ENCODE results near the gene CD200.
"Not testable (repeated sequence)": the region's sequence is repeated elsewhere in the genome, so short reads cannot be mapped to it uniquely, and the experiment has no call there.

The CD200 gene

DNA sequence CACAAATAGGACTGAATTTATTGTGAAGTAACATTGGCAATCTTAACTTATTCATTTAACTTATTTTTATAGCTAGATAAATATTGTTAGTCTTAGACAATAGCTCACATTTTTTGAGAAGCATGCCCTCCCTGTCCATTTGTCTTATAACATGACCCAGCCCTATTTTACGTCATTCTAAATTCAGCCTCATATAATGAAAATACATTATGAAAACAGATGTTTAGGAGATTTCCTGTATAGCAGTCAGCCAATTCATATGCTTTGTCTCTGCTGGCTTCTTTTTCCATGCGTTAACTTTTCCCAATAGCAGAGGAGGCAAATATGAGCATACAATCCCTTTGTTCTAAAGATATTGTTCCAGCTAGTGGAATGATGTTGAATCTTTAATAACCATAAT is 29.3 kb downstream of the CD200 start:
- no peak for DNase-seq

DNA sequence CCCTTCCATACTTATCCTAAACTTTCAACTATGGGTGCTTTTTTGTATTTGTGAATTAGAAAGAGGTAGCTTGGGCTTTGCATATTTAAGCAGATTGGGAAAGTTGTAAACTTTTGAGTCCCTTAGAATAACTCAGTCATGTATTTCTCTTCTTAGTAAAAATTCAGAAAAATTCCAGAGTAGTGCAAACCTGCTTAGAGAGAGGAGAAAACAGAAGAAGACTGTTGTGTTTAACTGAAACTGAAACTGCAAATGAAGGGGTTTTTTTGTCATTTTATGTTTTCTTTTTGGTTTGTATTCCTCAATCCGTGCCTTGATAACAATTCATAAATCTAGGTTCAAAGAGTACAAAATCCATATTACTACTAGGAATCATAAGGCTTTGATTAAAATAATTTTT is 31.3 kb downstream of the CD200 start:
- no peak for DNase-seq

GRCh38 chr3:112365035-112365434 is 32.1 kb downstream of the CD200 start:
- no peak for DNase-seq

GRCh38 chr3:112365636-112366035 is 32.7 kb downstream of the CD200 start:
- DNase-seq, result no peak

DNA sequence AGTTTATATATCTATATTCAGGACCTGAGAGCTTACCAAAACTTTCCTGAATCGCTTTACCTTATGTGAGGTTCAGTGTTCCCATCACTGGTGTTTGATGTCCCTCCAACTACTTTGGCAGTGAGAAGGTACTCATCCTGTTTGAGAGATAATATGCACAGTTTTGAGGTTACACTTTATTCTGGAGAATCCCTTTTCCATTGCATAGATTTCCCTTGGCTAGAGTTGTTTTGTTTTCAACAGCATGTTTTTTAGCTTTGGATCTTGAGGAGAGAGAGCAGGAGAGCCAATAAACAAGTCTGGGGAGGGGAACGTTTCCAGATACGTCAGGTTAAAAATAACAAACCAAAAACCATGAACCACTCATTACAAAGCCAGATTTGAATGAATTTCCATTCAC is 33.6 kb downstream of the CD200 start:
- no peak for DNase-seq

GRCh38 chr3:112371569-112371968 is 38.6 kb downstream of the CD200 start:
- no peak for DNase-seq

GRCh38 chr3:112372396-112372795 is 39.4 kb downstream of the CD200 start:
- no peak for DNase-seq

DNA sequence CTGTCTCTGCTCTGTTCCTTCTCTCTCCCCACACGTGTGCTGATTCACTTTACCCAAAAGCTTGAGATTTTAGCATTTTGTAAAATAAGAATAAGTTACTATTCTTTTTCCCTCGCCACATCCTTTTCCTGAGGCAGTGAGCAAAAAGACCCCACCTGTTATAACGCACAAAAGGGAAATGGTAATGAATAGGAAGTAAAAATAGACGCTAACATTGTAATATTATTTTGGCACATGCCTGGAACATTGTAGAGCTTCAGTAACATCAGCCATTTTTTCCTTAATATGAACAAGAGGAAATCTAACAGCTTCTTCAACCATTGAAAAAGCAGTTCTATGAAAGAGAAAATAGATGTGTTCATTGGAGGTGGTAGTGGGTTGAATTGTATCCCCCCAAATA is 40.5 kb downstream of the CD200 start:
- DNase-seq, result no peak

GRCh38 chr3:112373924-112374323 is 41.0 kb downstream of the CD200 start:
- DNase-seq, result no peak

DNA sequence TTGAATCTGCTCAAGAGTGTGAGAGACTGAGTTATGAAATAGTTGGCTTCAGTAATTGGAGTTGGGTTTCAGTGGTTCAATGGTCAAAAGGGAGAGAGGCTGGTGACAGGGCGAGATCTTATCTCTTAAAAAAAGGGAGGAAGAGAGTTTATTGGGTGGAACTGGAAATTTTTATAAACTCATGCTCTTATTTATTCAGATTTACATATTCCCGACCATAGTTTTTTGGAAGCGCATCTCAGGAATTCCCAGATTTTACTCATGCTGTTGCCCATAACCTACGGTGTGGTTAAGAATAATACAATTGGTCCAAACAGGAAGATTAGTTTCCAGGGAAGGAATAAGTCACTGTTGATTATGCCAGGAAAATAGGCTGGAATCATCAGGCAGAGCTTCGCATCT is 41.4 kb downstream of the CD200 start:
- DNase-seq, result no peak

- DNase-seq, result no peak
Observed at GRCh38 chr3:112375117-112375516, 42.2 kb downstream of the CD200 start.

- DNase-seq, result no peak
Observed at GRCh38 chr3:112376241-112376911, 43.4 kb downstream of the CD200 start.

DNA sequence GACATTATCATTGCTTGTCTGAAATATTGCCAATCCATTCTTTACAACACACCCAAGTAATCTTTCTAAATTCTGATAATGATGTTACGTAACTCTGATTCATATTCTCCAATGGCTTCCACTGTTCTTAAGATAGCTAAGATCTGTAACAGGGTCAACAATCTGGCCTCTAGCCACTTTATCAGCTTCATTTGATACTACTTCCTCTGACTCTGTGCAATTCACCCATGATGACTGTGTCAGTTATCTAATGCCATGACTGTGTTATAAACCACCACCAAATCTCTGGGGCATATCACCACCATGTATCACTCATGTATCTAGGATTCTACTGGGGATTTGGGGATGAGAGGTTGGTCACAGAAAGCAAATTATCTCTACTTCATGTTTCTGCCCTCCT is 44.0 kb downstream of the CD200 start:
- DNase-seq, result no peak

GRCh38 chr3:112377568-112378071 is 44.7 kb downstream of the CD200 start:
- DNase-seq, result no peak

- not testable (repeated sequence) for DNase-seq
Observed at GRCh38 chr3:112378347-112378746, 45.4 kb downstream of the CD200 start.

GRCh38 chr3:112379020-112379690 is 46.2 kb downstream of the CD200 start:
- DNase-seq, result peak in 1 of 2 donors; percentile 51

DNA sequence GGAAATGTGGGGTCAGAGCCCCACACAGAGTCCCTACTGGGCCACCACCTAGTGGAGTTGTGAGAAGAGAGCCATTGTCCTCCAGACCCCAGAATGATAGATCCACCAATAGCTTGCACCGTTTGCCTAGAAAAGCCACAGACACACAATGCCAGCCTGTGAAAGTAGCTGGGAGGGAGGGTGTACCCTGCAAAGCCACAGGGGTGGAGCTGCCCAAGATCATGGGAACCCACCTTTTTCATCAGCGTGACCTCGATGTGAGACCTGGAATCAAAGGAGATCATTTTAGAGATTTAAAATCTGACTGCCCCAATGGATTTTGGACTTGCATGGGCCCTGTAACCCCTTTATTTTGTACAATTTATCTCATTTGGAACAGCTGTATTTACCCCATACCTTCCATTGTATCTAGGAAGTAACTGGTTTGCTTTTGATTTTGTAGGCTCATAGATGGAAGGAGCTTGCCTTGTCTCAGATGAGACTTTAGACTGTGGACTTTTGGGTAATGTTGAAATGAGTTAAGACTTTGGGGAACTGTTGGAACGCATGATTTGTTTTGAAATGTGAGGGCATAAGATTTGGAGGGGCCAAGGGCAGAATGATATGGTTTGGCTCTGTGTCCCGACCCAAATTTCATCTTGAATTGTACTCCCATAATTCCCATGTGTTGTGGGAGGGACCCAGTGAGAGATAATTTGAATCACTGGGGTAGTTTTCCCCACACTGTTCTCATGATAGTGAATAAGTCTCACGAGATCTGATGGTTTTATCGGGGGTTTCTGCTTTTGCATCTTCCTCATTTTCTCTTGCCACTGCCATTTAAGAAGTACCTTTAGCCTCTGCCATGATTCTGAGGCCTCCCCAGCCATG is 49.0 kb downstream of the CD200 start:
- DNase-seq, result no peak

DNA sequence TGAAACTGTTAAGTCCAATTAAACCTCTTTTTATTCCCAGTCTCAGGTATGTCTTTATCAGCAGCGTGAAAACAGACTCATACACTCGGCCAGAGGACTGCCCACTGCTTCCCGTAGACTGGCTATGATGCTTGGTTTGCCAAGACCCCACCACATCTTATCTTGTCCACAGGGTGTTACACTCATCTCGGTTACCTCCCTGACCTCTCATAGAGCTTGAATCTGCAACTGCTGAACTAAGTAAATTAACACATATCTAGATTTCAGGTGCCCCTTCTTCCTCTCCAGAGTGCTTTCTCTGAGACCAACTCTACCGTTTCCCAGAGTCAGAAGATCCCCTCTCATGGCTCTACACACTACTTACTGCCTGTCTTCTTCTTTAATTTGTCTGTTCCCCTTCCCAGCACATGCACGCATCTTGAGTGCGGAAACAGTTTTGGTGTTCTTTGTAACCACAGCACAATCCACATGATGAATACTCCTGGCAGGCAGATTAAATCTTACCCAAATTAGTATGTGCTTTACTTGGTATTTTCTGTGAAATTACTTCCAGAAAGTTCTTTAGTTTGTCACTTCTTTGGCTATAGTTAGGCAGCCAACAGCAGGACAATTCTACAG is 49.7 kb downstream of the CD200 start:
- no peak for DNase-seq

- no peak for DNase-seq
Observed at GRCh38 chr3:112384769-112385168, 51.8 kb downstream of the CD200 start.

GRCh38 chr3:112388972-112389371 is 56.0 kb downstream of the CD200 start:
- no peak for DNase-seq

- no peak for DNase-seq
Observed at GRCh38 chr3:112389961-112390360, 57.0 kb downstream of the CD200 start.

GRCh38 chr3:112390783-112391641 is 58.1 kb downstream of the CD200 start:
- DNase-seq, result no peak

Data from CD4-positive, alpha-beta T cell treated with Interferon alpha-2 for 1 hour (primary cell).